ENCODE data around the gene AGPAT2.

GRCh38 chr9:136657974-136658848 is 29.0 kb downstream of the AGPAT2 start:
- TF ChIP-seq, protein P1, sequence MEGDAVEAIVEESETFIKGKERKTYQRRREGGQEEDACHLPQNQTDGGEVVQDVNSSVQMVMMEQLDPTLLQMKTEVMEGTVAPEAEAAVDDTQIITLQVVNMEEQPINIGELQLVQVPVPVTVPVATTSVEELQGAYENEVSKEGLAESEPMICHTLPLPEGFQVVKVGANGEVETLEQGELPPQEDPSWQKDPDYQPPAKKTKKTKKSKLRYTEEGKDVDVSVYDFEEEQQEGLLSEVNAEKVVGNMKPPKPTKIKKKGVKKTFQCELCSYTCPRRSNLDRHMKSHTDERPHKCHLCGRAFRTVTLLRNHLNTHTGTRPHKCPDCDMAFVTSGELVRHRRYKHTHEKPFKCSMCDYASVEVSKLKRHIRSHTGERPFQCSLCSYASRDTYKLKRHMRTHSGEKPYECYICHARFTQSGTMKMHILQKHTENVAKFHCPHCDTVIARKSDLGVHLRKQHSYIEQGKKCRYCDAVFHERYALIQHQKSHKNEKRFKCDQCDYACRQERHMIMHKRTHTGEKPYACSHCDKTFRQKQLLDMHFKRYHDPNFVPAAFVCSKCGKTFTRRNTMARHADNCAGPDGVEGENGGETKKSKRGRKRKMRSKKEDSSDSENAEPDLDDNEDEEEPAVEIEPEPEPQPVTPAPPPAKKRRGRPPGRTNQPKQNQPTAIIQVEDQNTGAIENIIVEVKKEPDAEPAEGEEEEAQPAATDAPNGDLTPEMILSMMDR (conservative IDR thresholded peaks at IDR 0.05): no peak
- TF ChIP-seq ZFX (IDR thresholded peaks at IDR 0.05): no peak

Data from C4-2B (cell line).